ENCODE data around the gene CDIPT. TPM values are rescaled to one million over a fixed set of nuclear protein-coding genes. Genes with fewer than 3 reads are reported as not detected.
A peak's percentile ranks its signal among the peaks of the same experiment; 100 is the strongest.

Gene CDIPT
- total and polyA plus RNA-seq, 2 of the 13 experiments (the other 11 are each of a cell fraction or from before 2014, with no cell fraction given) = 54.9 to 97.5 TPM

- TF ChIP-seq PATZ1 (CRISPR knock-in tag; IDR thresholded peaks at IDR 0.05) (no peak), PPARG (CRISPR knock-in tag; conservative IDR thresholded peaks at IDR 0.05) (no peak), RFX3 (CRISPR knock-in tag; IDR thresholded peaks at IDR 0.05) (no peak), SRSF1 (optimal IDR thresholded peaks at IDR 0.05; ENCODE audit: low read depth, low read length) (peak; percentile 23), CBX1 (IDR thresholded peaks at IDR 0.05; ENCODE audit: low read depth) (no peak), ZFP36L2 (CRISPR knock-in tag; IDR thresholded peaks at IDR 0.05) (no peak), RERE (CRISPR knock-in tag; IDR thresholded peaks at IDR 0.05; ENCODE audit: low read depth) (no peak), TBX2 (CRISPR knock-in tag; IDR thresholded peaks at IDR 0.05; ENCODE audit: borderline replicate concordance) (0 out of 2 replicates have a peak, but pooled peaks have one; percentile 34)
- TF ChIP-seq, protein P1, sequence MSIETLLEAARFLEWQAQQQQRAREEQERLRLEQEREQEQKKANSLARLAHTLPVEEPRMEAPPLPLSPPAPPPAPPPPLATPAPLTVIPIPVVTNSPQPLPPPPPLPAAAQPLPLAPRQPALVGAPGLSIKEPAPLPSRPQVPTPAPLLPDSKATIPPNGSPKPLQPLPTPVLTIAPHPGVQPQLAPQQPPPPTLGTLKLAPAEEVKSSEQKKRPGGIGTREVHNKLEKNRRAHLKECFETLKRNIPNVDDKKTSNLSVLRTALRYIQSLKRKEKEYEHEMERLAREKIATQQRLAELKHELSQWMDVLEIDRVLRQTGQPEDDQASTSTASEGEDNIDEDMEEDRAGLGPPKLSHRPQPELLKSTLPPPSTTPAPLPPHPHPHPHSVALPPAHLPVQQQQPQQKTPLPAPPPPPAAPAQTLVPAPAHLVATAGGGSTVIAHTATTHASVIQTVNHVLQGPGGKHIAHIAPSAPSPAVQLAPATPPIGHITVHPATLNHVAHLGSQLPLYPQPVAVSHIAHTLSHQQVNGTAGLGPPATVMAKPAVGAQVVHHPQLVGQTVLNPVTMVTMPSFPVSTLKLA (IDR thresholded peaks at IDR 0.05) = no peak
- TF ChIP-seq, protein P2, sequence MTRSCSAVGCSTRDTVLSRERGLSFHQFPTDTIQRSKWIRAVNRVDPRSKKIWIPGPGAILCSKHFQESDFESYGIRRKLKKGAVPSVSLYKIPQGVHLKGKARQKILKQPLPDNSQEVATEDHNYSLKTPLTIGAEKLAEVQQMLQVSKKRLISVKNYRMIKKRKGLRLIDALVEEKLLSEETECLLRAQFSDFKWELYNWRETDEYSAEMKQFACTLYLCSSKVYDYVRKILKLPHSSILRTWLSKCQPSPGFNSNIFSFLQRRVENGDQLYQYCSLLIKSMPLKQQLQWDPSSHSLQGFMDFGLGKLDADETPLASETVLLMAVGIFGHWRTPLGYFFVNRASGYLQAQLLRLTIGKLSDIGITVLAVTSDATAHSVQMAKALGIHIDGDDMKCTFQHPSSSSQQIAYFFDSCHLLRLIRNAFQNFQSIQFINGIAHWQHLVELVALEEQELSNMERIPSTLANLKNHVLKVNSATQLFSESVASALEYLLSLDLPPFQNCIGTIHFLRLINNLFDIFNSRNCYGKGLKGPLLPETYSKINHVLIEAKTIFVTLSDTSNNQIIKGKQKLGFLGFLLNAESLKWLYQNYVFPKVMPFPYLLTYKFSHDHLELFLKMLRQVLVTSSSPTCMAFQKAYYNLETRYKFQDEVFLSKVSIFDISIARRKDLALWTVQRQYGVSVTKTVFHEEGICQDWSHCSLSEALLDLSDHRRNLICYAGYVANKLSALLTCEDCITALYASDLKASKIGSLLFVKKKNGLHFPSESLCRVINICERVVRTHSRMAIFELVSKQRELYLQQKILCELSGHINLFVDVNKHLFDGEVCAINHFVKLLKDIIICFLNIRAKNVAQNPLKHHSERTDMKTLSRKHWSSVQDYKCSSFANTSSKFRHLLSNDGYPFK (CRISPR knock-in tag; IDR thresholded peaks at IDR 0.05; ENCODE audit: borderline replicate concordance) = 0 out of 2 replicates have a peak, but pooled peaks have one; percentile 23
These were observed 50.0 kb downstream of the CDIPT start (continued) for GRCh38 chr16:29812754-29813643.
